ENCODE measurements around the gene DBH.

DBH gene

DNA sequence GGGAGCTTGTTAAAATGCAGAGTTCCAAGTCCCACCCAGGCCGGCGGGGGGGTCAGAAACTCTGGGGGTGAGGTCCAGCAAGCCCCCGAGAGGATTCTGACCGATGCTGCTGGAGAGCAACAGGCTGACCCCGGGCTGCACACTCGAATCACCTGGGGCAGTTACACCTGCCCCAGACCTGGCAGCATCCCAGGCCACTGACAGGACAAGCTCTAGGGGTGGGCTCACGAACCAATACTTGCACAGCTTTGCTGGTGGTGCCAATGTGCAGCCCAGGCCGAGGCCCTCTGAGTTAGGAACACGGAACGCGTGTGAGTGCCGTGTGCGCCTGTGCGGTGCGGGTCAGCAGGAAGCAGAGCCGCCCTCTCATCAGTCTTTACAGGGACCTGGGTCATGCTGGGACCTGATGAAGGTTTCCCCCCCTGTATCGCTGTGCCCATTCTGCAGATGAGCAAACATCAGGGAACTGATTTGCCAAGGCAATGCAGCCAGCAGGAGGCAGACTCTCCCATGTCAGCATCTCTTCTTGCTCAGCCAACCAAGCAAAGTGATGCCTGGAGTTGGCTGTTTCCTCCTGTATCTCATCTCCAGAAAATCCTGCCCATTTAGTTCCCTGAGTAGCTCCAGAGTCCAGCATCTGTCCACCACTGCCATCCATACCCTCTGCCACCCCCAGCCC, 43.3 kb upstream of the DBH start:
- TF ChIP-seq Cebpa-rat (IDR thresholded peaks at IDR 0.05), result no peak
- H3K27me3 ChIP-seq, result no peaks in the 10 kb centered on the region
- H3K9ac ChIP-seq, result no peak overlapping the region
- peaks cover 0 to 24% (median 0%) of the 10 kb centered on the region in 11 experiments; a peak in 3 of 22 replicates for H4K20me1 ChIP-seq
- peaks cover 25 to 36% (median 29%) of the 10 kb centered on the region in 11 experiments for H3K9me3 ChIP-seq (replicated peaks in 1 of 11)
- 0 out of 22 replicates have a peak, but pooled peaks cover 0 to 3% (median 0%) of the 10 kb centered on the region in 11 experiments for H3K36me3 ChIP-seq
- H3K4me1 ChIP-seq, result peaks cover 0 to 34% (median 25%) of the 10 kb centered on the region in 10 experiments; a peak in 16 of 20 replicates
- no peak overlapping the region for H3K4me2 ChIP-seq
- no peak overlapping the region for H3K27ac ChIP-seq
- no peak overlapping the region for H3K4me3 ChIP-seq

DNA sequence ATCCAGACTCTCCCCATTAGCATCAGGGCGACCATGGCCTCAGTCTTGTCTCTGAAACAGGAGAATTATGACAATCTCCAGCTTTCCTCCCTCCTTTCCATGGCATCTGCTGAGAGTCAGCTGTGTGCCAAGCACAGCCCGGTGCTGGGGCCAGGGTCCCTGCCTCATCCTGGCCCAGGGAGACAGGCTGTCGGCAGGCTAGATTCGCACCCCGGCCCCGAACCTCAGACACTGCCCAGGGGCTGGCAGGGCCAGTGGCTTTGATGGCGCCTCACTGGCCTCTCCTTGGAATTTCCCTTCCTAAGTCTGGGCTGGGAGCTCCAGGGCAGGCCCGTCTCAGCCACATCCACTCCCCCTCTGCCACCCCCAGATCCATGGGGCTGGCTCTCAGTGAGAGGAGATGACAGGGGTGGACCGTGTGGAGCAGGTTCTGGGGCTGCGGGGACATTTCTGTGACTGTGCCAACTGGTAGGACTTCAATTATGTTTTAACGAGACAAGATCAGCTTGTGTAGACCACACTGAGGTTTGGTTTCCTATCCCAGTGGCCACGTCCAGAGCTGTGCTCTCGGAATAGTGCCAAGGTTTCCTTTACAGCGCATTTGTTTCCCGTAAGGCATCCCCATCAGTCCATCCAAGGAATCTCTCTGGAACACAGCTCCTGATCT, 42.4 kb upstream of the DBH start:
- TF ChIP-seq Cebpa-rat (IDR thresholded peaks at IDR 0.05), result no peak
- Histone ChIP-seq H3K9me3 (replicated peaks in 1 of 11) (peaks cover 24 to 36% (median 28%) of the 10 kb centered on the region in 11 experiments), H3K4me3 (no peak overlapping the region), H3K36me3 (0 out of 22 replicates have a peak, but pooled peaks cover 0 to 3% (median 0%) of the 10 kb centered on the region in 11 experiments), H3K4me1 (peaks cover 0 to 30% (median 25%) of the 10 kb centered on the region in 10 experiments; a peak in 16 of 20 replicates), H3K27ac (no peak overlapping the region), H3K4me2 (no peak overlapping the region), H3K27me3 (no peaks in the 10 kb centered on the region), H4K20me1 (peaks cover 0 to 24% (median 0%) of the 10 kb centered on the region in 11 experiments; a peak in 3 of 22 replicates), H3K9ac (no peak overlapping the region)

DNA sequence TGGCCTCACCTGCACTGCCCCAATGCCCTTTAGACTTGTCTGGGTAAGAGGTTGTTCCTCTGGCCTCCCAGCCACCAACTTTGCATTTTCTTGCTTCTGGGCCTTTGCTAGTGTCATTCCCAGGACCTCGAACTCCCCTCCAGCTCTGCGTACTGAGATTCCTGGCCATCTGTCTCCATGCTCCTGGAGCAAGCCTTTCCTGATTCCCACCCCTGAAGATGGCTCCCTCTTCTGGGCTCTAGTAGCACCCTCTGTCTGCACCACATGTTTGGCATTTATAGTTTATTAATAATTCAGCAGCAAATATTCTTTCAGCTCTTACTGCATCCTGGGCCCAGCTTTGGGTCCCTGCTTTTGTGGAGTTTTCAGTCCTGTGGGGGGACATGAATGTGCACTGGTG, 41.9 kb upstream of the DBH start:
- Histone ChIP-seq H4K20me1 (peaks cover 0 to 24% (median 0%) of the 10 kb centered on the region in 11 experiments; a peak in 3 of 22 replicates), H3K4me2 (no peak overlapping the region), H3K27me3 (no peaks in the 10 kb centered on the region), H3K36me3 (0 out of 22 replicates have a peak, but pooled peaks cover 0 to 3% (median 0%) of the 10 kb centered on the region in 11 experiments), H3K4me3 (no peak overlapping the region), H3K27ac (no peak overlapping the region), H3K9me3 (replicated peaks in 1 of 11) (peaks cover 24 to 39% (median 27%) of the 10 kb centered on the region in 11 experiments), H3K9ac (no peak overlapping the region), H3K4me1 (peaks cover 0 to 27% (median 23%) of the 10 kb centered on the region in 10 experiments; a peak in 16 of 20 replicates)
- no peak for TF ChIP-seq Cebpa-rat (IDR thresholded peaks at IDR 0.05)

DNA sequence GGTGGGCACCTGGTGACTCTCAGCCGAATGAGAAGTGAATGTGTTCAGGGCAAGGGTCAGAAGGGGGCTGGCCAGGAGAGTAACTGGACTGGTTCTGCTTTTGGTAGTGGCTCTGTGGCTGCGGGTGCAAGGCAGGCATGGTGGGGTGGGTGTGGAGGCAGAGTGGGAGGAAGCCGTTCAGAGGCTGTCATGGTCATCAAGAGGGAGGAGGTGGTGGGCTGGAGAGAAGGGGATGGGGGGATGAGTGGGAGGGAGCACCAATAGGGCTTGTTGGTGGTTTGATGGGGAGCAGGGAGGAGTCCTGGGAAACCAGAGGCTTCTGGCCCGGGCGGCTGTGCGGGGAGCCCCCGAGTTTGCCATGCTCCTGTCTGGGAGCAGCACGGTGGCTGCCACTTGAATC, 40.3 kb upstream of the DBH start:
- Histone ChIP-seq H4K20me1 (peaks cover 0 to 17% (median 0%) of the 10 kb centered on the region in 11 experiments; a peak in 3 of 22 replicates), H3K4me3 (no peak overlapping the region), H3K27ac (no peak overlapping the region), H3K27me3 (no peaks in the 10 kb centered on the region), H3K9me3 (replicated peaks in 1 of 11) (peaks cover 24 to 40% (median 27%) of the 10 kb centered on the region in 11 experiments), H3K36me3 (0 out of 22 replicates have a peak, but pooled peaks cover 0 to 3% (median 0%) of the 10 kb centered on the region in 11 experiments), H3K4me2 (no peak overlapping the region), H3K9ac (no peak overlapping the region), H3K4me1 (peaks cover 0 to 20% (median 11%) of the 10 kb centered on the region in 10 experiments; a peak in 16 of 20 replicates)
- no peak for TF ChIP-seq Cebpa-rat (IDR thresholded peaks at IDR 0.05)

DNA sequence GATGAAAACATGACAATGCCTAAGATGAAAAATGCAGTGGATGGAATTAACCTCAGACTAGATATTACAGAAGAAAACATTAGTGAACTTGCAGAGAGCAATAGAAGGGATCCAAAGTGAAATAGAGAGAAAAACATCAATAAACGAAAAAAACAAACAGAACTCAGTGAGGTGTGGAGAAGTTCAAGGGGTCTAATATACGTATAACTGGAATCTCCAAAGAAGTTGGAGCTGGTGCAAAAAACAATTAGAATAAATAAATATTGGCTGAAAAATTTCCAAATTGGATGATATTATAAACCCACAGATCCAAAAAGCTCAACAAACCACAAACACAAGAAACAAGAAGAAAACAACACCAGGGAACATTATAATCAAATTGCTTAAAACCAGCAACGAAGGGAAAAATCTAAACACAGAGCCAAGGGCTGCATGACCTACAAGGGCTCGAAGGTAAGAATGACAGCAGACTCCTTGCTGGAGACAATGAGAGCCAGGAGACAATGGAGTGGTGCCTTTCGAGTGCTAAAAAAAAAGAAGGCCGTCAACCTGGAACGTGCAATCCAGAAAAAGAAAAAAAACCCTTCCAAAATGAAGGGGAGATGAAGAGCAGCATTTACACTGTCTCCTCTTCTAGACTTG, 38.7 kb upstream of the DBH start:
- Histone ChIP-seq H3K36me3 (0 out of 22 replicates have a peak, but pooled peaks cover 0 to 3% (median 0%) of the 10 kb centered on the region in 11 experiments), H3K27me3 (no peaks in the 10 kb centered on the region), H3K4me3 (no peak overlapping the region), H3K4me2 (no peak overlapping the region), H3K27ac (no peak overlapping the region), H3K9me3 (replicated peaks in 1 of 11) (peaks cover 24 to 40% (median 27%) of the 10 kb centered on the region in 11 experiments), H4K20me1 (peaks cover 0 to 6% (median 0%) of the 10 kb centered on the region in 11 experiments; a peak in 1 of 22 replicates), H3K9ac (no peak overlapping the region), H3K4me1 (peaks cover 0 to 5% (median 0%) of the 10 kb centered on the region in 10 experiments; a peak in 3 of 20 replicates)
- TF ChIP-seq Cebpa-rat (IDR thresholded peaks at IDR 0.05), result no peak

DNA sequence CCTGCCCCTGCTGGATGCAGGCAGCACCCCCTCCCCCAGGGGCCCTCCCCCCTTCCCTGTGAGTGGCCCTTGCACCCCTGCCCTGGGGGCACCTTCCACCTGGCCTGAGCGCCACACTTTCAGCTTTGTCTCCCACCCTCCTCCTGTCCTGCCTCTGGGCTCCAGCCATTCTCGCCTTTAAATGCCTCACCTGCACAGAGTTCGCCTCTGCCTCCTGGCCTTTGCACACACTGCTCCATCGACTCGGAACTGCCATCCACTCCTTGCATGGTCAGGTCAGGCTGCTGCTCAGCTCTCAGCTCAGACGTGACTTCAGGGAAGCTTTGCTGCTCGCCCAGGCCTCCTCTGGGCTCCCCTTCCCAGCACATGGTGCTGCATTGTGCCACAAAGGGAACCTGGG, 37.2 kb upstream of the DBH start:
- no peak overlapping the region for H3K4me3 ChIP-seq
- TF ChIP-seq Cebpa-rat (IDR thresholded peaks at IDR 0.05), result no peak
- peaks cover 0 to 6% (median 0%) of the 10 kb centered on the region in 11 experiments; a peak in 1 of 22 replicates for H4K20me1 ChIP-seq
- peaks cover 0 to 19% (median 4%) of the 10 kb centered on the region in 10 experiments; a peak in 12 of 20 replicates for H3K4me1 ChIP-seq
- H3K9me3 ChIP-seq (replicated peaks in 1 of 11), result peaks cover 24 to 40% (median 27%) of the 10 kb centered on the region in 11 experiments
- no peak overlapping the region for H3K4me2 ChIP-seq
- H3K36me3 ChIP-seq, result 0 out of 22 replicates have a peak, but pooled peaks cover 0 to 3% (median 0%) of the 10 kb centered on the region in 11 experiments
- H3K9ac ChIP-seq, result no peak overlapping the region
- H3K27ac ChIP-seq, result no peak overlapping the region
- no peaks in the 10 kb centered on the region for H3K27me3 ChIP-seq

GRCh38 chr9:133599470-133600173, 36.5 kb upstream of the DBH start:
- peaks cover 0 to 25% (median 10%) of the 10 kb centered on the region in 10 experiments; a peak in 16 of 20 replicates for H3K4me1 ChIP-seq
- H3K27me3 ChIP-seq, result peaks cover 0 to 2% (median 0%) of the 10 kb centered on the region in 11 experiments; a peak in 1 of 22 replicates
- peaks cover 24 to 40% (median 27%) of the 10 kb centered on the region in 11 experiments for H3K9me3 ChIP-seq (replicated peaks in 1 of 11)
- no peak overlapping the region for H3K4me3 ChIP-seq
- H3K27ac ChIP-seq, result no peak overlapping the region
- 0 out of 22 replicates have a peak, but pooled peaks cover 0 to 3% (median 0%) of the 10 kb centered on the region in 11 experiments for H3K36me3 ChIP-seq
- no peak for TF ChIP-seq Cebpa-rat (IDR thresholded peaks at IDR 0.05)
- H3K4me2 ChIP-seq, result no peak overlapping the region
- H3K9ac ChIP-seq, result no peak overlapping the region
- H4K20me1 ChIP-seq, result peaks cover 0 to 4% (median 0%) of the 10 kb centered on the region in 11 experiments; a peak in 1 of 22 replicates

DNA sequence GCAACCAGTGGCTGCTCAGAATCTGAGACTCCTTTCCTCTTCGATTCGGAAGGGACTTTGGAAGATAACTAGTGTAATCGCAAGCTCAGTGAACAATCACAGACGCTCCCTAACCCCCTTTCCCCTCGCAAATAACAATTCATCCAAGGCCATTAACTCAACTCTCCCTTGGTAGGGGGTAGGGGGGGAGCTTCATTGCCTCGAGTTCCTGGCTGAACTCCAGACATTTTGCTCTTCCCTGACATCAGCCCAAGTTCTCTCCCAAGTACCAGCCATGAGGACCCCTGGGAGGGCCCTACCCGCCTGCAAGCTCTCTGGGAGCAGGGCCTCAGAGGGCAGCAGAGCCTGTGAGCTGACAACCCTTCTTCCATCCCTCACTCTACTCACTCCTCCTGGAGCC, 35.4 kb upstream of the DBH start:
- Histone ChIP-seq H3K4me1 (peaks cover 0 to 37% (median 22%) of the 10 kb centered on the region in 10 experiments; a peak in 16 of 20 replicates), H3K27me3 (peaks cover under 1 to 10% (median 7%) of the 10 kb centered on the region in 11 experiments; a peak in 14 of 22 replicates), H3K9me3 (replicated peaks in 1 of 11) (peaks cover 24 to 36% (median 26%) of the 10 kb centered on the region in 11 experiments), H3K4me2 (no peak overlapping the region), H3K4me3 (no peak overlapping the region), H3K36me3 (0 out of 22 replicates have a peak, but pooled peaks cover 0 to 3% (median 0%) of the 10 kb centered on the region in 11 experiments), H3K27ac (no peak overlapping the region), H3K9ac (no peak overlapping the region), H4K20me1 (peaks cover 0 to 10% (median 0%) of the 10 kb centered on the region in 11 experiments; a peak in 2 of 22 replicates)
- no peak for TF ChIP-seq Cebpa-rat (IDR thresholded peaks at IDR 0.05)
